Right cardiac atrium (tissue), 5 donors: ENCODE measurements around the gene SPATA18. TPM values are rescaled to one million over a fixed set of nuclear protein-coding genes. Genes with fewer than 3 reads are reported as not detected.

Experiments
- ATAC-seq, 2 donors: fragments of 200-7000 bp; cut with Tn5 transposase; one replicate each; pipeline versions ENCODE4 v1.8.0 to v1.9.1; 2020; ENCODE audit warnings: moderate library complexity in 2 of 2, mild to moderate bottlenecking in 1 of 2
- DNase-seq, 3 donors: peaks; one replicate each; pipeline ENCODE4 v3.0.0-alpha.2; 2020
- H3K27ac ChIP-seq: one replicate; pipeline ENCODE4 v1.5.1; 2013; ENCODE audit warnings: mild to moderate bottlenecking, low read length, control low read depth, moderate library complexity
- H3K27me3 ChIP-seq: one replicate; pipeline ENCODE4 v1.6.1; 2013; ENCODE audit not compliant: control insufficient read depth, insufficient read depth
- H3K4me1 ChIP-seq: one replicate; pipeline ENCODE4 v1.6.1; 2013; ENCODE audit warnings: low read length; ENCODE audit not compliant: control insufficient read depth, insufficient read depth
- H3K4me3 ChIP-seq: one replicate; pipeline ENCODE4 v1.5.1; 2013; ENCODE audit warnings: low read length, control low read depth
- H3K9me3 ChIP-seq: one replicate; pipeline ENCODE4 v1.6.1; 2013; ENCODE audit warnings: low read length; ENCODE audit not compliant: control insufficient read depth
- WGBS: extraction: QIAGEN DNeasy Blood & Tissue Kit; methylation state at CpG from one replicate; pipeline ENCODE4 v1.1.7; 2013; 5-methylcytosine and 5-hydroxymethylcytosine counted together
- intact Hi-C, 4 donors: fragments of 100-400 bp; cut with DNase I; formaldehyde crosslinking; loops; one replicate each; pipeline versions ENCODE4 v1.11.0 to v1.14.0; 2022 to 2023
- long read RNA-seq, 4 donors: library from polyadenylated mRNA; unstranded; transcript quantifications; one replicate each; pipeline ENCODE4 v2.0.0, GENCODE V29; 2020 to 2021
- polyA plus RNA-seq: library from polyadenylated mRNA; stranded (reverse); fragments of 200-250 nt; gene quantifications from one replicate; pipeline ENCODE4 v1.2.3, GENCODE V29; 2013
- total RNA-seq, 4 donors: library from RNA; stranded (reverse); fragmentation: NEBNext Ultra II Directional; extraction: Animal tissue kit (Norgen Biotek cat#: 25700); gene quantifications; one replicate each; pipeline ENCODE4 v1.2.1, GENCODE V29; 2021
- donor health status: healthy with polysubstance abuse.
- donor health status: DM: no; HTN: yes; CAD: no.
- donor health status: DM: no; HTN: no; CAD: no.
- donor health status: DM: no; HTN: yes; CAD: no; lungs with severe emphysema.
- donor health status: DM: yes; HTN: yes; CAD: no.

SPATA18 gene, protein sequence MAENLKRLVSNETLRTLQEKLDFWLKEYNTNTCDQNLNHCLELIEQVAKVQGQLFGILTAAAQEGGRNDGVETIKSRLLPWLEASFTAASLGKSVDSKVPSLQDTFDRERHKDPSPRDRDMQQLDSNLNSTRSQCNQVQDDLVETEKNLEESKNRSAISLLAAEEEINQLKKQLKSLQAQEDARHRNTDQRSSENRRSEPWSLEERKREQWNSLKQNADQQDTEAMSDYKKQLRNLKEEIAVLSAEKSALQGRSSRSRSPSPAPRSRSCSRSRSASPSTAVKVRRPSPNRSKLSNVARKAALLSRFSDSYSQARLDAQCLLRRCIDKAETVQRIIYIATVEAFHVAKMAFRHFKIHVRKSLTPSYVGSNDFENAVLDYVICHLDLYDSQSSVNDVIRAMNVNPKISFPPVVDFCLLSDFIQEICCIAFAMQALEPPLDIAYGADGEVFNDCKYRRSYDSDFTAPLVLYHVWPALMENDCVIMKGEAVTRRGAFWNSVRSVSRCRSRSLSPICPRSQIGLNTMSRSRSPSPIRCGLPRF
- 1 to 10 TPM; 2.1 to 3.1 (median 2.6) TPM for total RNA-seq
- 0.52 TPM for polyA plus RNA-seq
- long read RNA-seq, donor 1, partial matches to known transcripts = 0 of 3 reads
- long read RNA-seq, donor 1, other reads (novel, unspliced or antisense) = 2 of 3 reads
- long read RNA-seq, donor 2, partial matches to known transcripts = 1 of 2 reads
- long read RNA-seq, donor 2, other reads (novel, unspliced or antisense) = 0 of 2 reads
- long read RNA-seq, donor 3, partial matches to known transcripts = 0 of 2 reads
- long read RNA-seq, donor 3, other reads (novel, unspliced or antisense) = 1 of 2 reads
- long read RNA-seq, donor 4, partial matches to known transcripts = 1 of 1 reads
- long read RNA-seq, donor 4, other reads (novel, unspliced or antisense) = 0 of 1 reads

DNA sequence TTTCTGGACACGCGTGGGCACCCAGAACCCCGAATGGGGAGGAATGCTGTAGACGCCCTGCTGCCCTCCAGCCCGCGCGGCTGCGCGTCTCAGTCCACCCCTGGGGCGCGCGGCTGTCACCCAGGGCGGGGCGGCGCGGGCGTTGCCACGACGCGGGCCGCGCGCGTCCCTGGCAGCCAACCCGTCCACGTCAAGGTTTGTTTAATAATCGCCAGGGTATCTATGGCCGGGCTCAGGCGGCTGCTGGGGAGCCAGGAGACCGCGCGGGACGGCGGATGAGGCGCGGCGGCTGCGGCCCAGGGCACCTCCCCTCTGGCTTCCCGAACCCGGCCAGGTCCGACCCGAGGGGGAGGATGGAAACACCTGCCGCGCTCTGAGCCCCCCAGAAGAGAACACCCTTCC, at the start of gene SPATA18:
SPATA18 (plus strand) TSS at position 92 of the 402 bp plus-strand sequence. CDS start 401 bp downstream, outside the sequence.
- DNase-seq (peak; percentile 38 to 68 (median 63)), ATAC-seq (peak; percentile 85 to 90)
- 2% methylated on average over 44 of the region's 44 CpGs for WGBS
- Histone ChIP-seq H3K27ac (no peak within 1 kb of the TSS), H3K27me3 (no peaks in the 10 kb centered on the region), H3K9me3 (no peaks in the 10 kb centered on the region), H3K4me1 (no peaks in the 10 kb centered on the region), H3K4me3 (peak within 1 kb of the TSS; percentile 61)
- intact Hi-C loops = no loop called here

DNA sequence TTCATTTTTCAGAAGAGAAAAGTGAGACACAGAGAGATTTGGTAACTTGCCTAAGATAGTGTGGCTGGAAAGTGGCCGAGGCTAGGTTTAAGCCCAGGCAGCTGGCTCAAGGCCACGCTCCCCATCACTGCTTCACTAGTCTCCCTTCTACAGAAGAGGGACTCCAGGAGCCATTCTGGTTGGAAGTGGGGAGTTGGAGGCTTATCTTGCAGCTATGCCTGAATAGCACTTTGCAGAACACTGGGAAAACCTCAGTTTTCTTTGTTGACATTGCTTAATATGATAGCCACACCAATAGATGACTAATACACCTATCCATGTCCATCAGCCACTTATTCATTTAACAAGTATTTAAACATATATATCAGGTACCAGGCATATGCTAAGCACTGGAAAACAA, 49.5 kb upstream of the SPATA18 start:
- Histone ChIP-seq H3K9me3 (no peaks in the 10 kb centered on the region), H3K4me1 (peaks cover 2% of the 10 kb centered on the region), H3K4me3 (no peak overlapping the region), H3K27me3 (no peaks in the 10 kb centered on the region), H3K27ac (no peak overlapping the region)
- intact Hi-C loops = no loop called here
- WGBS = 73% methylated on average over 2 of the region's 2 CpGs
- peak in 2 of 3 donors; percentile 56 to 58 for DNase-seq
- no peak for ATAC-seq

DNA sequence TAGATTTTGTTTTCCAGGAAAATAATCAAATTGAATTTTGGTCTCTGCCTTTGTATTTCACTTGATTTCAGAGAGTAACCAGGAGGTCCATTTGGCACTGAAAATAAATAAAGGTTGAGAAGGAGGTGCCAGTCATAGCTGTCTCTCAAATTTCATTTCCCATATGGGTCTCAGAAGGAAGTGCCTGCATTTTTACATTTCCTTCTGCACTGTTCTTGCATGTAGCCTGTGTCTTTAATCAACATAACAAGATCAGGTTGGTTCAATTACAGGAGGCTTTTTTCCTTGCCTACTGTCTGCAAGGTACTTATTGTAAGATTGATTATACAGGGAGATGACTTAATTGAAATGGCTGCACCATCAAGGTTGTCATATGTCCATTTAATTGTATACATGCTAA, 46.7 kb upstream of the SPATA18 start:
- ATAC-seq = no peak
- H3K9me3 ChIP-seq = no peaks in the 10 kb centered on the region

DNA sequence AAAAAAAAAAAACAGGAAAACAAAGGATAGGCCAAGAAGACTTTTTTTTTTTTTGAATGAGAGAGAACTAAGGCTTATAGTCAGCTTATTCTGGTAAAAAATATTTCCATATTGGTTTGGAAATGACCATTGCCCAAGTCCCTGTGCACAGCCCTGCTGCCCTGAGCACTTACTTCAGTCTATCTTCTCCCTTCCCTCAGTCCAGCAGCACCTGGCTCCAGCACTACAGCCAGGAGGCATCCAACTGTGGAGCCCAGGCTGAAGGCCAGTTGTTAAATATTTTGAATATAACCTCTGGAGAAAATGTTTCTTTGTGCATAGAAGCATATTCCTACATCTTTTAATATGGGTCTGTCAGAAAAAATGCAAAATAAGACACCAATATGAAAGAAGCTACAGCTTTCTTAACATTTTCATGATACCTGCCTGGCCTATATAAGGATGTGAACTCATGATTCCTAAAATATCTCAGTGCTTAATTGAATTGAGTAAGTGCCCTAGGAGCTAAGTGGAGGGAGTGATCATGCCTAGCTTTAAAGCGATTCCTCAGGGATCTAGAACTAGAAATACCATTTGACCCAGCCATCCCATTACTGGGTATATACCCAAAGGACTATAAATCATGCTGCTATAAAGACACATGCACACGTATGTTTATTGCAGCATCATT, 45.4 kb upstream of the SPATA18 start:
- no peak for ATAC-seq
- DNase-seq = no peak
- Histone ChIP-seq H3K27ac (no peak overlapping the region), H3K4me1 (peaks cover 2% of the 10 kb centered on the region), H3K27me3 (no peaks in the 10 kb centered on the region), H3K4me3 (no peak overlapping the region), H3K9me3 (no peaks in the 10 kb centered on the region)
- 97% methylated on average over 1 of the region's 2 CpGs for WGBS
- intact Hi-C loops = no loop called here

More for the DNA sequence above, 46.7 kb upstream of the SPATA18 start:
- H3K4me1 ChIP-seq = peaks cover 2% of the 10 kb centered on the region
- DNase-seq = no peak
- H3K27ac ChIP-seq = no peak overlapping the region
- no peak overlapping the region for H3K4me3 ChIP-seq
- intact Hi-C loops = no loop called here
- H3K27me3 ChIP-seq = no peaks in the 10 kb centered on the region

DNA sequence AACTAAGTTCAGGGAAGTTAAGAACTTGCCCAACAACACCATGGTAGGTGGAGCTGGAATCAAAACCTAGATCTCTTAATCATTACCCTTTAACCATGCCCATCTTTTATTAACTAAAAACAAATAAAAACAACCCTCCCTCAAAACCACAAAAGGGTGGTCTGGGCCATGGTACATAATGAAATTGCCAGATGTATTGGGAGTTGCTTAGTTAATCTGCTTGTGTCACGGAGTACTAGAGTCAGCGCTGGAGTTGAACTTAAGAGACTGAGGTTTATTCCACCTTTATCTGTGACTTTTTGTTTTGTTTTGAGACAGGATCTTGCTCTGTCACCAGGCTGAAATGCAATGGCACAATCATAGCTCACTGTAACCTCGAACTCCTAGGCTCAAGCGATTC, 44.2 kb upstream of the SPATA18 start:
- Histone ChIP-seq H3K4me1 (peaks cover 2% of the 10 kb centered on the region), H3K27ac (no peak overlapping the region), H3K9me3 (no peaks in the 10 kb centered on the region), H3K4me3 (no peak overlapping the region), H3K27me3 (no peaks in the 10 kb centered on the region)
- WGBS = 98% methylated on average over 4 of the region's 4 CpGs
- intact Hi-C loops = no loop called here
- DNase-seq (no peak), ATAC-seq (no peak)

DNA sequence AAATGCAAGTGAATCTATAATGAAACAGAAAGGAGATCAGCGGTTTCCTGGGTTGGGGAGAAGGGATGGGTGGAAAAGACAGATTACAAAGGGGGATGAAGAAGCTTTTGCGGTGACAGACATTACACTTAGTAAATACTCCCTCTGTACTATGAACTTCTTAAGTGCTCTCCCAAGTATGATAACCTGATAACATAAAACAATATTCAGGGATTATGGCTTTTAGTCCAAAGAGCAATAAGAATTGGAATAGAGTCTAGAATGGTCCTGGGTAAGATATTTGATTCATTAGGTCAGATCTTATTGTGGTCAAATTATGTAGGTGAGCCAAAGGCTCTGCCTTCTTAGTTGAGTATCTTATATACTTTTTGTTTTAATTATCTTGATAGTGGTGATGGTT, 40.1 kb upstream of the SPATA18 start:
- Histone ChIP-seq H3K4me1 (no peaks in the 10 kb centered on the region), H3K4me3 (no peak overlapping the region), H3K27ac (no peak overlapping the region), H3K9me3 (no peaks in the 10 kb centered on the region), H3K27me3 (no peaks in the 10 kb centered on the region)
- 99% methylated on average over 2 of the region's 2 CpGs for whole genome bisulfite sequencing
- intact Hi-C loops = no loop called here
- DNase-seq = no peak
- ATAC-seq = no peak

DNA sequence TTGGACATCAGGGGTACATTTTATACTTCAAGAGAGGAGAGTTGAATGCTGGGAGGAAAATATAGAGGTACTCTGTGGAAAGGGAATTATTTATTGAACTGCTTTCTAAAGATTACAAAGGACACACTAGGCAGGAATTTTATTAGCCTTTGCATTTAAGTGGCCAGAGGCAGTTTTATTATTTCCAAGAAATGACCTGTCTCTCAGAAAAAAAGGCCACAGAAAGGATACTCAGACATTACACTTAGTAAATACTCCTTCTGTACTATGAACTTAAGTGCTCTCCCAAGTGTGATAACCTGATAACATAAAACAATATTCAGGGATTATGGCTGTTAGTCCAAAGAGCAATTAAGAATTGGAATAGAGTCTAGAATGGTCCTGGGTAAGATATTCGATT, 38.5 kb upstream of the SPATA18 start:
- Histone ChIP-seq H3K4me1 (no peaks in the 10 kb centered on the region), H3K9me3 (no peaks in the 10 kb centered on the region), H3K4me3 (no peak overlapping the region), H3K27ac (no peak overlapping the region), H3K27me3 (no peaks in the 10 kb centered on the region)
- 95% methylated on average over 1 of the region's 1 CpG for WGBS
- intact Hi-C loops = no loop called here
- DNase-seq (no peak), ATAC-seq (no peak)

DNA sequence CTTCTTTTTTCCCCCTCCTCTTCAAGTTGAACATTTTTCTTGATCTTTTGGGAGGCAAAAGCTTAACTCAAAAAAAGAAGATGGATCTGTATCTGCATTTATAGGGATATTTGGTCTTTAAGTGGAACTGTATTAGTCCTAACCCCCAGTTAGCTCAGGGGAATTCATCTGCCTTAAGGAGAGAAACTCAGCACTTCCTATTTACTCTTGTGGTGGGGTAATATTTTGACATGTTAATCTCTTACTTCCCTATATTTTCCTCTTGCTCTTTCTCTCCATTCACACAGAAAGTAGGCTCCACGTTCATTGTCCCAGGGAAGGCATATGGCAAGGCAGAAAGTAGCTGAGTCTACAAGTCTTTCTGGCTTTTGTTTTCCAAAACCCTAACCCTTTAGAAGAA, 36.2 kb upstream of the SPATA18 start:
- H3K27ac ChIP-seq = no peak overlapping the region
- DNase-seq = no peak
- no peak overlapping the region for H3K4me3 ChIP-seq
- H3K9me3 ChIP-seq = no peaks in the 10 kb centered on the region
- intact Hi-C loops = loop anchor here in 1 of 4 donors (5.0 kb wide), 1 partner anchor 178 kb away; no protein-coding TSS in a partner anchor
- H3K4me1 ChIP-seq = no peaks in the 10 kb centered on the region
- no peak for ATAC-seq
- no peaks in the 10 kb centered on the region for H3K27me3 ChIP-seq
- WGBS = 62% methylated on average over 1 of the region's 1 CpG

DNA sequence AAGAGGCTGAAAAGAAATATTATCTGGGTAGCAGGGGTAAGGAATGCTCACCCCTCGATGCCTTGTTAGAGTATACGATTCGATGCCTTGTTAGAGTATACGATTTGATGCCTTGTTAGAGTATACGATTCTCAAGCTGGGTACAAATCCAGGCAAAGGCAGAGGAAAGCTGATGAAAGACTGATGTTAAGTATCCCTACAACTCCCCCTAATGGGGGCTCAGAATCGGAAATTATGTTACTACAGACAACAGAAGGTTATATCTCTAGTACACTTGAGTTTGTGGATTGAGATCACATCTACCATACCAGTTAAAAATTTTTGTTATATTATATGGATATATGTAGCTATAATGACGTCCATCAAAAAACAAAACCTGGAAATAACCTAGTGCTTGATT, 35.7 kb upstream of the SPATA18 start:
- no peak for DNase-seq

DNA sequence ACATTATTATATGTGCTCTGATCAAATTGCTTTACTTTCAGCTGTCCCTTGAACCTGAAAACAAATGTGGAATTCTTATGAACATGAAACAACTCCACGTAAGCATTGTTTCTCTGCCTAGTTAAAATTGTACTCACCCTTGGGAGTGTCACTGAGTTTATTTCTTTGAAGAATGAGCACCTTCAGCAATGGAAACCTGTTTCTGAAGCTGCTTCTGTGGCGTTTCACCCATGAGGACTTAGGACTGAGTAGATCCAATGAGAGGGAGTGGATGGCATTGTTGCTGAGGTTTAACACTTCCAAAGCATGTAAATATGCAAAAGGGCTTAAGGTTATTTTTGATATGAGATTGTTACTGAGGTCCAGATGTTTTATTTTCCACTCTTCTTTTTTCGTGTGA, 34.1 kb upstream of the SPATA18 start:
- no peaks in the 10 kb centered on the region for H3K4me1 ChIP-seq
- H3K4me3 ChIP-seq = no peak overlapping the region
- intact Hi-C loops = loop anchor here in 1 of 4 donors (5.0 kb wide), 1 partner anchor 180 kb away; no protein-coding TSS in a partner anchor
- H3K9me3 ChIP-seq = no peaks in the 10 kb centered on the region
- WGBS = 81% methylated on average over 3 of the region's 3 CpGs
- ATAC-seq (no peak), DNase-seq (no peak)
- no peak overlapping the region for H3K27ac ChIP-seq
- H3K27me3 ChIP-seq = no peaks in the 10 kb centered on the region

More for the DNA sequence above, 35.7 kb upstream of the SPATA18 start:
- 77% methylated on average over 7 of the region's 7 CpGs for WGBS
- Histone ChIP-seq H3K9me3 (no peaks in the 10 kb centered on the region), H3K4me3 (no peak overlapping the region), H3K27me3 (no peaks in the 10 kb centered on the region), H3K27ac (no peak overlapping the region), H3K4me1 (no peaks in the 10 kb centered on the region)
- intact Hi-C loops = loop anchor here in 1 of 4 donors (5.0 kb wide), 1 partner anchor 178 kb away; no protein-coding TSS in a partner anchor
- no peak for ATAC-seq
